Ovary (tissue), 9 donors: Measurements from ENCODE around the gene BMPR2. TPM values are rescaled to one million over a fixed set of nuclear protein-coding genes. Genes with fewer than 3 reads are reported as not detected.
A peak's percentile ranks its signal among the peaks of the same experiment; 100 is the strongest.
"Not testable (repeated sequence)": the region's sequence is repeated elsewhere in the genome, so short reads cannot be mapped to it uniquely, and the experiment has no call there.

ENCODE experiments used
- DNase-seq, 5 donors: peaks; one replicate each; pipeline ENCODE4 v3.0.0-alpha.2; 2019 to 2020
- H3K27ac ChIP-seq, 2 donors: fragments of 200-600 bp; one replicate each; pipeline versions ENCODE4 v1.5.1 to v1.8.0; 2019 to 2022
- H3K27me3 ChIP-seq: fragments of 200-600 bp; one replicate; pipeline ENCODE4 v1.8.0; 2022
- H3K36me3 ChIP-seq: fragments of 200-600 bp; sonication (generic); one replicate; pipeline ENCODE4 v1.5.1; 2019
- H3K4me1 ChIP-seq: one replicate; pipeline ENCODE4 v1.8.1; 2013; ENCODE audit warnings: mild to moderate bottlenecking, moderate library complexity; ENCODE audit not compliant: insufficient read depth
- H3K4me3 ChIP-seq: fragments of 200-600 bp; sonication (generic); one replicate; pipeline ENCODE4 v1.5.1; 2017
- H3K9me3 ChIP-seq, 2 donors: fragments of 200-600 bp in 1 of 2; sonication (generic) in 1 of 2; one replicate each; pipeline versions ENCODE4 v1.5.1 to v1.8.1; 2013 to 2019; ENCODE audit warnings: mild to moderate bottlenecking in 1 of 2, moderate library complexity in 1 of 2
- EP300 ChIP-seq: sonication (generic); formaldehyde crosslinking; IDR thresholded peaks from one replicate; pipeline ENCODE4 v1.6.1; 2017; ENCODE audit warnings: antibody characterized with exemption
- POLR2A ChIP-seq: fragments of 450-650 bp; IDR thresholded peaks from one replicate; pipeline ENCODE4 v1.6.1; 2017; ENCODE audit warnings: antibody characterized with exemption, mild to moderate bottlenecking, moderate library complexity
- WGBS, 3 donors: extraction: QIAGEN DNeasy Blood & Tissue Kit in 1 of 3; methylation state at CpG; one replicate each; pipeline versions ENCODE4 v1.1.5 to v1.1.7; 2013 to 2017; 5-methylcytosine and 5-hydroxymethylcytosine counted together
- intact Hi-C, 4 donors: fragments of 100-400 bp; cut with DNase I; formaldehyde crosslinking; loops; one replicate each; pipeline versions ENCODE4 v1.11.0 to v1.15.1; 2022 to 2023
- polyA plus RNA-seq, 2 donors: library from polyadenylated mRNA; stranded (reverse); fragments of 200-250 nt in 1 of 2; fragments of 350-450 nt in 1 of 2; fragmentation: Illumina TruSeq in 1 of 2; extraction: RNeasy Lipid Tissue Mini Kit (QIAGEN cat#74804) in 1 of 2; gene quantifications; one replicate each; pipeline ENCODE4 v1.2.3, GENCODE V29; 2013 to 2014
- total RNA-seq, 7 donors: library from RNA; depleted of rRNA in 2 of 7; stranded (reverse); fragments of >200 nt in 2 of 7; fragmentation: NEBNext Ultra II Directional in 3 of 7; extraction: Animal tissue kit (Norgen Biotek cat#: 25700) in 3 of 7; gene quantifications; one replicate each; pipeline versions ENCODE4 v1.1.0 to v1.2.4, GENCODE V29; 2016 to 2023
- TF ChIP-seq, protein P1 (sequence below), 3 donors: fragments of 450-650 bp in 2 of 3; fragments of 200-600 bp in 1 of 3; IDR thresholded peaks; one replicate each; pipeline versions ENCODE4 v1.5.1 to v1.8.0; 2016 to 2022; ENCODE audit warnings: antibody characterized with exemption in 3 of 3, mild to moderate bottlenecking in 1 of 3
- donor health status: DM: no; HTN: no; CAD: no; lungs with moderate emphysema.
- donor health status: DM: no; HTN: no; CAD: no.
- donor health status: Bipolar disorder and iron deficiency.
- donor health status: DM: yes; HTN: yes; CAD: no.
- donor health status: DM: no; HTN: no; CAD: no.
- donor health status: DM: yes; HTN: yes; CAD: no.

Gene BMPR2
- total and polyA plus RNA-seq, 9 donors = 14.5 to 55.5 (median 45.1) TPM

DNA sequence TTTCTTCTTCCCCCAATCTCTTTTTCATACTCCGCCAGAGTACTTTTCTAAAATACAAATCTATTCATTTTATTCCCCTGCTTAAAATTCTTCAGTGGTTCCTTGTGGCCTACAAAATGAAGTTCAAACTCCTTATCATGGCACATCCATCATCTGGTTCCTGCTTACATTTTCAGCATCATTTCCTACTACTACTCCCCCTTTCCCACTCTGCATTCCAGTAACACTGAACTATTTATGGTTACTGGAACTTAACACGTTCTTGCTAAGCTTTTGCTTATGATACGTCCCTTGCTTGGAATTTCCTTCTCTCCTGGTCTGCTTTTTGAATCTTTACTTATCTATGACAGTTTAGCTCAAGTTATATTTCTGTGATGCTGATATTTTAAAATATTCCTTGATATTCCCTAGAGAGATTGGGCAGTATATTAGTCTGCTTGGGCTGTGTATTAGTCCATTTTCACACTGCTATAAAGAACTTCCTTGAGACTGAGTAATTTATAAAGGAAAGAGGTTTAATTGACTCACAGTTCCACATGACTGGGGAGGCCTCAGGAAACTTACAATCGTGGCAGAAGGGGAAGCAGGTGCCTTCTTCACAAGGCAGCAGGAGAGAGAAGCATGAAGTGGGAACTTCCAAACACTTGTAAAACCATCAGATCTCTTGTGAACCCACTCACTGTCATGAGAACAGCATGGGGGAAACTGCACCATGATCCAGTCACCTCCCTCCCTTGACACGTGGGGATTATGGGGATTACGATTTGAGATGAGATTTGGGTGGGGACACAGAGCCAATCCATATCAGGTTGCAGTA lies 53.2 kb downstream of the BMPR2 start:
- peak overlapping the region in 1 of 2 donors; percentile 54 for H3K27ac ChIP-seq
- no peaks in the 10 kb centered on the region for H3K27me3 ChIP-seq
- peaks cover 2% of the 10 kb centered on the region for H3K4me1 ChIP-seq
- WGBS, 3 donors = 34 to 38% (median 38%) methylated on average over 6 of the region's 6 CpGs
- DNase-seq = no peak
- TF ChIP-seq, protein P1, sequence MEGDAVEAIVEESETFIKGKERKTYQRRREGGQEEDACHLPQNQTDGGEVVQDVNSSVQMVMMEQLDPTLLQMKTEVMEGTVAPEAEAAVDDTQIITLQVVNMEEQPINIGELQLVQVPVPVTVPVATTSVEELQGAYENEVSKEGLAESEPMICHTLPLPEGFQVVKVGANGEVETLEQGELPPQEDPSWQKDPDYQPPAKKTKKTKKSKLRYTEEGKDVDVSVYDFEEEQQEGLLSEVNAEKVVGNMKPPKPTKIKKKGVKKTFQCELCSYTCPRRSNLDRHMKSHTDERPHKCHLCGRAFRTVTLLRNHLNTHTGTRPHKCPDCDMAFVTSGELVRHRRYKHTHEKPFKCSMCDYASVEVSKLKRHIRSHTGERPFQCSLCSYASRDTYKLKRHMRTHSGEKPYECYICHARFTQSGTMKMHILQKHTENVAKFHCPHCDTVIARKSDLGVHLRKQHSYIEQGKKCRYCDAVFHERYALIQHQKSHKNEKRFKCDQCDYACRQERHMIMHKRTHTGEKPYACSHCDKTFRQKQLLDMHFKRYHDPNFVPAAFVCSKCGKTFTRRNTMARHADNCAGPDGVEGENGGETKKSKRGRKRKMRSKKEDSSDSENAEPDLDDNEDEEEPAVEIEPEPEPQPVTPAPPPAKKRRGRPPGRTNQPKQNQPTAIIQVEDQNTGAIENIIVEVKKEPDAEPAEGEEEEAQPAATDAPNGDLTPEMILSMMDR (IDR thresholded peaks at IDR 0.05) = no peak
- TF ChIP-seq POLR2A (no peak), EP300 (peak; percentile 88)
- no peaks in the 10 kb centered on the region for H3K9me3 ChIP-seq
- intact Hi-C loops = no loop called here
- no peak overlapping the region for H3K4me3 ChIP-seq
- no peaks in the 10 kb centered on the region for H3K36me3 ChIP-seq

DNA sequence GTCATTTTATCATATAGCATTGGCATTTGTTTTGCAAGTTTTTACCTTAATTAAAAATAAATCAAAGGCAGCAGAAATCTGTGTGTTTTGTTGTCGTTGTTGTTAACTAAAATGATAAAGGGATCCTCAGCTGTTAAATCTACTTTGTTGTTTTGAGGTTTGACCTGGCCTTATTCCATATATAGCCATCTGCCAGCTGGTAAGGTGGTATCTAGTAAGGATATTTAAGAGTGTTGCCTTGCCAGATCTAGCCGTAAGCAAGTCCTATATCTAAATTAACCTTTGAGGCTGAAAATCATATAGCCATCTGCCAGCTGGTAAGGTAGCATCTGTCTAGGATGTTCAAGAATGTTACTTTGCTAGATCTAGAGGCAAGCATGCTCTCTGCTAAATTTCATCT lies 56.6 kb downstream of the BMPR2 start:
- intact Hi-C loops = no loop called here
- no peaks in the 10 kb centered on the region for H3K27me3 ChIP-seq
- DNase-seq = no peak
- H3K27ac ChIP-seq = no peak overlapping the region
- no peak overlapping the region for H3K4me3 ChIP-seq
- peaks cover 2% of the 10 kb centered on the region for H3K4me1 ChIP-seq
- TF ChIP-seq, protein P1 (IDR thresholded peaks at IDR 0.05) = no peak
- TF ChIP-seq EP300 (no peak), POLR2A (no peak)
- no peaks in the 10 kb centered on the region for H3K9me3 ChIP-seq
- H3K36me3 ChIP-seq = no peaks in the 10 kb centered on the region
- WGBS, 3 donors = 68 to 78% (median 74%) methylated on average over 2 of the region's 2 CpGs

DNA sequence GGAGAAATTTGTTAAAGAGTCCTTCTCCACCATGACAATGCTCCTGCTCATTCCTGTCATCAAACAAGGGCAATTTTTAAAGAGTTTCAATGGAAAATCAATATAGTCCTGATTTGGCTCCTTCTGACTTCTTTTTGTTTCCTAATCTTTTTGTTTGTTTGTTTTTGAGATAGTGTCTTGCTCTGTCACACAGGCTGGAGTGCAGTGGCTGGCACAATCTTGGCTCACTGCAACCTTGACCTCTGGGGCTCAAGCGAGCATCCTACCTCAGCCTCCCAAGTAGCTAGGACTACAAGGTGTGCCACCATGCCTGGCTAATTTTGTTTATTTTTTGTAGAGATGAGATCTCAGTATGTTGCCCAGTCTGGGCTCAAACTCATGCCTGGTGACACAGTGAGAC lies 58.3 kb downstream of the BMPR2 start:
- Histone ChIP-seq H3K4me1 (peaks cover 2% of the 10 kb centered on the region), H3K4me3 (no peak overlapping the region), H3K36me3 (no peaks in the 10 kb centered on the region), H3K27me3 (no peaks in the 10 kb centered on the region), H3K27ac (no peak overlapping the region), H3K9me3 (no peaks in the 10 kb centered on the region)
- WGBS, 3 donors = 90 to 100% (median 96%) methylated on average over 1 of the region's 1 CpG
- TF ChIP-seq, protein P1 (IDR thresholded peaks at IDR 0.05) = no peak
- no peak for TF ChIP-seq POLR2A
- TF ChIP-seq EP300 = no peak
- intact Hi-C loops = no loop called here
- DNase-seq = no peak

DNA sequence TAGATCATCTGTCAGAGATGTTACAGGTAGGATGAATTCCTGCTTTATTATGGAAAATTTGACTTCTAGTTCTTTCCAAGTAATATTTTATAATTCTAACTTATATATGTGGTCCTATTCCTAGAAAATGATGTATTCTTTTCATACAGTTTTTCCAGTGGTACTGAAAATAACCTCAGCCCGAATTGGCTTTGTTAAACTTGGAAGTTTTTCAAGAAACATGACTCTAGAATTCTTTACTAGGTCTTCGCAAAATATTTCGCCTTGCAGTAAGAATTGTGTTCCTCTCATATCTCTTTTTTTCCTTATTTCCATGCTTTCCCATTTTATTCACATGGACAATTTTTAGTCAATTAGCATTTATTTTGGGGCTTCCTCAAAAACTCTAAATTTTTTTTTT lies 60.5 kb downstream of the BMPR2 start:
- no peaks in the 10 kb centered on the region for H3K27me3 ChIP-seq
- H3K4me1 ChIP-seq = no peaks in the 10 kb centered on the region
- H3K36me3 ChIP-seq = no peaks in the 10 kb centered on the region
- intact Hi-C loops = no loop called here
- WGBS, 3 donors = 11 to 16% (median 13%) methylated on average over 3 of the region's 3 CpGs
- DNase-seq = no peak
- H3K27ac ChIP-seq = no peak overlapping the region
- no peak overlapping the region for H3K4me3 ChIP-seq
- TF ChIP-seq POLR2A = no peak
- TF ChIP-seq, protein P1 (IDR thresholded peaks at IDR 0.05) = no peak
- no peak for TF ChIP-seq EP300
- no peaks in the 10 kb centered on the region for H3K9me3 ChIP-seq

DNA sequence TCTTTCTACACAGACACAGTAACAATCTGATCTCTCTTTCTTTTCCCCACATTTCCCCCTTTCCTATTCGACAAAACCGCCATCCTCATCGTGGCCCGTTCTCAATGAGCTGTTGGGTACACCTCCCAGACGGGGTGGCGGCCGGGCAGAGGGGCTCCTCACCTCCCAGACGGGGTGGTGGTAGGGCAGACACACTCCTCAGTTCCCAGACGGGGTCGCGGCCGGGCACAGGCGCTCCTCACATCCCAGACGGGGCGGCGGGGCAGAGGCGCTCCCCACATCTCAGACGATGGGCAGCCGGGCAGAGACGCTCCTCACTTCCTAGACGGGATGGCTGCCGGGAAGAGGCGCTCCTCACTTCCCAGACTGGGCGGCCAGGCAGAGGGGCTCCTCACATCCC lies 64.0 kb downstream of the BMPR2 start:
- H3K4me1 ChIP-seq, H3K27ac ChIP-seq, H3K36me3 ChIP-seq, H3K9me3 ChIP-seq, DNase-seq, H3K27me3 ChIP-seq, intact Hi-C loops, H3K4me3 ChIP-seq: not testable (repeated sequence)
- 96 to 97% (median 97%) methylated on average over 24 of the region's 24 CpGs for WGBS, 3 donors
